Endothelial cell of umbilical vein (primary cell): ENCODE data around the gene ACP3.

Experiments used
- EZH2 ChIP-seq: IDR thresholded peaks from 2 replicates; pipeline ENCODE4 v1.6.1; 2012; ENCODE audit warnings: borderline replicate concordance, low read depth, mild to moderate bottlenecking, moderate library complexity, low read length, inconsistent platforms; ENCODE audit not compliant: severe bottlenecking
- POLR2A ChIP-seq: IDR thresholded peaks from 2 replicates; pipeline ENCODE4 v1.6.1; 2012; ENCODE audit warnings: low read depth, mild to moderate bottlenecking, control low read depth, low read length
- TF ChIP-seq, protein P1 (sequence below), 2 donors: IDR thresholded peaks; 1 replicate in 1 of 2; 2 replicates in 1 of 2; pipeline ENCODE4 v1.5.1; 2011; ENCODE audit warnings: low read length in 2 of 2, mild to moderate bottlenecking in 2 of 2, moderate library complexity in 2 of 2, control low read depth in 1 of 2, inconsistent platforms in 1 of 2, low read depth in 1 of 2; ENCODE audit not compliant: insufficient read depth in 1 of 2; ENCODE audit errors: extremely low read depth in 1 of 2
- TF ChIP-seq, protein P2 (sequence below): IDR thresholded peaks from 2 replicates; pipeline ENCODE4 v1.6.1; 2011; ENCODE audit not compliant: insufficient read depth, insufficient read length

DNA sequence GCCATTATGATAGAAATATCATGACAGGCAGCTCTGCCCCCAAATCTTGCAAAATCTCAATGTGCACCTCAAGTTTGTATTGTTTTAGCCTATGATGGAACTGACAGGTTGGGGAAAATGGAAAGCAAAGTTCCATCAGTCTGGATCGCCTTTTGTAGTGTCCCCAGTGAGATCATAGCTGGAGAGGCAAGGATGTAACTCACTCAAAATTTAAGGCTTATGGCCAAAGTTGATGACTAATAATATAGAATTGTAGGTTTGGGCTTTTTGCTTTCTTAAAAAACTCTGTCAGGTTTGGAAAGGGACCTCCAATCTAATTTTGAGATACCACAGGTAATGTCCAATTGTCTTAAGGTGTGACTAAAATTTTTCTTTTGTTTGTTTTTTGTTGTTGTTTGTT lies 1.4 kb upstream of the ACP3 start:
- TF ChIP-seq, protein P1, sequence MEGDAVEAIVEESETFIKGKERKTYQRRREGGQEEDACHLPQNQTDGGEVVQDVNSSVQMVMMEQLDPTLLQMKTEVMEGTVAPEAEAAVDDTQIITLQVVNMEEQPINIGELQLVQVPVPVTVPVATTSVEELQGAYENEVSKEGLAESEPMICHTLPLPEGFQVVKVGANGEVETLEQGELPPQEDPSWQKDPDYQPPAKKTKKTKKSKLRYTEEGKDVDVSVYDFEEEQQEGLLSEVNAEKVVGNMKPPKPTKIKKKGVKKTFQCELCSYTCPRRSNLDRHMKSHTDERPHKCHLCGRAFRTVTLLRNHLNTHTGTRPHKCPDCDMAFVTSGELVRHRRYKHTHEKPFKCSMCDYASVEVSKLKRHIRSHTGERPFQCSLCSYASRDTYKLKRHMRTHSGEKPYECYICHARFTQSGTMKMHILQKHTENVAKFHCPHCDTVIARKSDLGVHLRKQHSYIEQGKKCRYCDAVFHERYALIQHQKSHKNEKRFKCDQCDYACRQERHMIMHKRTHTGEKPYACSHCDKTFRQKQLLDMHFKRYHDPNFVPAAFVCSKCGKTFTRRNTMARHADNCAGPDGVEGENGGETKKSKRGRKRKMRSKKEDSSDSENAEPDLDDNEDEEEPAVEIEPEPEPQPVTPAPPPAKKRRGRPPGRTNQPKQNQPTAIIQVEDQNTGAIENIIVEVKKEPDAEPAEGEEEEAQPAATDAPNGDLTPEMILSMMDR (IDR thresholded peaks at IDR 0.05; ENCODE audit: extremely low read depth in 1 of 2, insufficient read depth in 1 of 2, low read depth in 1 of 2, low read length in 2 of 2) = no peak
- TF ChIP-seq, protein P2, sequence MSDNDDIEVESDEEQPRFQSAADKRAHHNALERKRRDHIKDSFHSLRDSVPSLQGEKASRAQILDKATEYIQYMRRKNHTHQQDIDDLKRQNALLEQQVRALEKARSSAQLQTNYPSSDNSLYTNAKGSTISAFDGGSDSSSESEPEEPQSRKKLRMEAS = no peak
- TF ChIP-seq EZH2 (no peak), POLR2A (no peak)
